ENCODE data around the gene HOXB1. TPM values are rescaled to one million over a fixed set of nuclear protein-coding genes. Genes with fewer than 3 reads are reported as not detected.

HOXB1 gene
- not detected for total RNA-seq

- Mint-ChIP-seq H3K36me3 (ENCODE audit: insufficient read depth) (no peaks in the 10 kb centered on the region), H3K9me3 (no peaks in the 10 kb centered on the region), H3K27me3 (ENCODE audit: low read depth) (peaks cover 8% of the 10 kb centered on the region), H3K4me3 (no peak within 1 kb of the TSS), H3K4me1 (ENCODE audit: low read depth) (peaks cover 2% of the 10 kb centered on the region)
- ATAC-seq (no peak), DNase-seq (no peak)
Measured at GRCh38 chr17:48530887-48531272, at the start of gene HOXB1. HOXB1 (minus strand) TSS chr17:48531011; CDS start chr17:48530904, 107 bp downstream.

- H3K9me3 Mint-ChIP-seq: no peaks in the 10 kb centered on the region
- DNase-seq (no peak), ATAC-seq (no peak)
- H3K4me1 Mint-ChIP-seq (ENCODE audit: low read depth): peaks cover 55% of the 10 kb centered on the region
- peaks cover 60% of the 10 kb centered on the region for H3K27me3 Mint-ChIP-seq (ENCODE audit: low read depth)
- H3K4me3 Mint-ChIP-seq: peak overlapping the region; percentile 86
- no peaks in the 10 kb centered on the region for H3K36me3 Mint-ChIP-seq (ENCODE audit: insufficient read depth)
Measured at GRCh38 chr17:48579760-48580554, 49.1 kb upstream of the HOXB1 start.

- Mint-ChIP-seq H3K4me1 (ENCODE audit: low read depth) (peaks cover 53% of the 10 kb centered on the region), H3K36me3 (ENCODE audit: insufficient read depth) (no peaks in the 10 kb centered on the region), H3K4me3 (peak overlapping the region; percentile 86), H3K9me3 (no peaks in the 10 kb centered on the region), H3K27me3 (ENCODE audit: low read depth) (peaks cover 58% of the 10 kb centered on the region)
- no peak for ATAC-seq
- no peak for DNase-seq
Measured at GRCh38 chr17:48579471-48579759, 48.6 kb upstream of the HOXB1 start.

GRCh38 chr17:48578616-48579470 lies 48.0 kb upstream of the HOXB1 start:
- Mint-ChIP-seq H3K27me3 (ENCODE audit: low read depth) (peaks cover 56% of the 10 kb centered on the region), H3K4me3 (peak overlapping the region; percentile 86), H3K36me3 (ENCODE audit: insufficient read depth) (no peaks in the 10 kb centered on the region), H3K4me1 (ENCODE audit: low read depth) (peaks cover 53% of the 10 kb centered on the region), H3K9me3 (no peaks in the 10 kb centered on the region)
- DNase-seq (peak; percentile 26), ATAC-seq (peak; percentile 50 to 60)

GRCh38 chr17:48577946-48578615 lies 47.3 kb upstream of the HOXB1 start, which contains the start of gene HOXB4:
HOXB4 (minus strand) TSS chr17:48578350; CDS start chr17:48578319, 31 bp downstream.
- ATAC-seq (peak; percentile 70 to 74), DNase-seq (peak; percentile 49)
- no peaks in the 10 kb centered on the region for H3K36me3 Mint-ChIP-seq (ENCODE audit: insufficient read depth)
- no peaks in the 10 kb centered on the region for H3K9me3 Mint-ChIP-seq
- H3K4me1 Mint-ChIP-seq (ENCODE audit: low read depth): peaks cover 52% of the 10 kb centered on the region
- peak within 1 kb of the TSS; percentile 86 for H3K4me3 Mint-ChIP-seq
- H3K27me3 Mint-ChIP-seq (ENCODE audit: low read depth): peaks cover 49% of the 10 kb centered on the region

GRCh38 chr17:48577330-48577945 lies 46.6 kb upstream of the HOXB1 start:
- Mint-ChIP-seq H3K4me3 (peak overlapping the region; percentile 81), H3K9me3 (no peaks in the 10 kb centered on the region), H3K4me1 (ENCODE audit: low read depth) (peaks cover 49% of the 10 kb centered on the region), H3K27me3 (ENCODE audit: low read depth) (peaks cover 43% of the 10 kb centered on the region), H3K36me3 (ENCODE audit: insufficient read depth) (no peaks in the 10 kb centered on the region)
- DNase-seq (no peak), ATAC-seq (peak; percentile 8 to 16)

GRCh38 chr17:48576479-48577309 lies 45.9 kb upstream of the HOXB1 start:
- peak overlapping the region; percentile 81 for H3K4me3 Mint-ChIP-seq
- peaks cover 37% of the 10 kb centered on the region for H3K27me3 Mint-ChIP-seq (ENCODE audit: low read depth)
- peaks cover 44% of the 10 kb centered on the region for H3K4me1 Mint-ChIP-seq (ENCODE audit: low read depth)
- H3K9me3 Mint-ChIP-seq: no peaks in the 10 kb centered on the region
- DNase-seq: no peak
- no peak for ATAC-seq
- no peaks in the 10 kb centered on the region for H3K36me3 Mint-ChIP-seq (ENCODE audit: insufficient read depth)

- H3K4me3 Mint-ChIP-seq: peak overlapping the region; percentile 35
- H3K36me3 Mint-ChIP-seq (ENCODE audit: insufficient read depth): no peaks in the 10 kb centered on the region
- DNase-seq: no peak
- peaks cover 29% of the 10 kb centered on the region for H3K27me3 Mint-ChIP-seq (ENCODE audit: low read depth)
- peaks cover 36% of the 10 kb centered on the region for H3K4me1 Mint-ChIP-seq (ENCODE audit: low read depth)
- no peaks in the 10 kb centered on the region for H3K9me3 Mint-ChIP-seq
- no peak for ATAC-seq
Measured at GRCh38 chr17:48575673-48576478, 45.1 kb upstream of the HOXB1 start.

GRCh38 chr17:48575066-48575582 lies 44.3 kb upstream of the HOXB1 start:
- no peaks in the 10 kb centered on the region for H3K9me3 Mint-ChIP-seq
- no peaks in the 10 kb centered on the region for H3K36me3 Mint-ChIP-seq (ENCODE audit: insufficient read depth)
- DNase-seq (no peak), ATAC-seq (no peak)
- peaks cover 31% of the 10 kb centered on the region for H3K4me1 Mint-ChIP-seq (ENCODE audit: low read depth)
- peaks cover 21% of the 10 kb centered on the region for H3K27me3 Mint-ChIP-seq (ENCODE audit: low read depth)
- no peak overlapping the region for H3K4me3 Mint-ChIP-seq

GRCh38 chr17:48574505-48575065 lies 43.8 kb upstream of the HOXB1 start:
- no peaks in the 10 kb centered on the region for H3K36me3 Mint-ChIP-seq (ENCODE audit: insufficient read depth)
- ATAC-seq: no peak
- no peak for DNase-seq
- no peak overlapping the region for H3K4me3 Mint-ChIP-seq
- no peaks in the 10 kb centered on the region for H3K9me3 Mint-ChIP-seq
- peaks cover 17% of the 10 kb centered on the region for H3K27me3 Mint-ChIP-seq (ENCODE audit: low read depth)
- H3K4me1 Mint-ChIP-seq (ENCODE audit: low read depth): peaks cover 28% of the 10 kb centered on the region

- peaks cover 10% of the 10 kb centered on the region for H3K27me3 Mint-ChIP-seq (ENCODE audit: low read depth)
- H3K36me3 Mint-ChIP-seq (ENCODE audit: insufficient read depth): no peaks in the 10 kb centered on the region
- H3K4me3 Mint-ChIP-seq: no peak overlapping the region
- H3K9me3 Mint-ChIP-seq: no peaks in the 10 kb centered on the region
- peaks cover 14% of the 10 kb centered on the region for H3K4me1 Mint-ChIP-seq (ENCODE audit: low read depth)
- ATAC-seq: no peak
- no peak for DNase-seq
Measured at GRCh38 chr17:48571826-48572417, 41.1 kb upstream of the HOXB1 start.
